ENCODE data around the gene NSD1.
A peak's percentile ranks its signal among the peaks of the same experiment; 100 is the strongest.

DNA sequence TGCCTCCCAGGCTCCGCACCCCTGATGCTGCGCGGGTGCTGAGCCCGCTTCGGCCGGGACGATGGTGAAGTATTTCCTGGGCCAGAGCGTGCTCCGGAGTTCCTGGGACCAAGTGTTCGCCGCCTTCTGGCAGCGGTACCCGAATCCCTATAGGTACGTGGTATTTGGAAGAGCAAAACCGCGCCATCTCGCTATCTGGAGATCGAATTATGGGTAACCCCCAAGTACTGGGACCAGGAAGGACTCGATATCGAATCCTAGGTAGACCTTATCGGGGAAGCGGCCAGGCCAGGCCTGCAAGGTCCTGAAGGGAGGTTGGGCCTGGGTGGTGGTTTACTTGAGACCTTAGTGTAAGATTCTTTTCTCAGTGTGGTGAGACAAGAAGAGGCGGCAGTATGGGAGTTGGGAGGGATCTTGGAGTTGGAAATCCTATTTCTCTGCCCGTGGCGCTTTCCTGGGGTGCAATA, 170.4 kb downstream of the NSD1 start:
- TF ChIP-seq, protein P1, sequence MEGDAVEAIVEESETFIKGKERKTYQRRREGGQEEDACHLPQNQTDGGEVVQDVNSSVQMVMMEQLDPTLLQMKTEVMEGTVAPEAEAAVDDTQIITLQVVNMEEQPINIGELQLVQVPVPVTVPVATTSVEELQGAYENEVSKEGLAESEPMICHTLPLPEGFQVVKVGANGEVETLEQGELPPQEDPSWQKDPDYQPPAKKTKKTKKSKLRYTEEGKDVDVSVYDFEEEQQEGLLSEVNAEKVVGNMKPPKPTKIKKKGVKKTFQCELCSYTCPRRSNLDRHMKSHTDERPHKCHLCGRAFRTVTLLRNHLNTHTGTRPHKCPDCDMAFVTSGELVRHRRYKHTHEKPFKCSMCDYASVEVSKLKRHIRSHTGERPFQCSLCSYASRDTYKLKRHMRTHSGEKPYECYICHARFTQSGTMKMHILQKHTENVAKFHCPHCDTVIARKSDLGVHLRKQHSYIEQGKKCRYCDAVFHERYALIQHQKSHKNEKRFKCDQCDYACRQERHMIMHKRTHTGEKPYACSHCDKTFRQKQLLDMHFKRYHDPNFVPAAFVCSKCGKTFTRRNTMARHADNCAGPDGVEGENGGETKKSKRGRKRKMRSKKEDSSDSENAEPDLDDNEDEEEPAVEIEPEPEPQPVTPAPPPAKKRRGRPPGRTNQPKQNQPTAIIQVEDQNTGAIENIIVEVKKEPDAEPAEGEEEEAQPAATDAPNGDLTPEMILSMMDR (IDR thresholded peaks at IDR 0.05), result no peak
- peak in 1 of 4 donors; percentile 1 for TF ChIP-seq POLR2A (IDR thresholded peaks at IDR 0.05)

Data from esophagus squamous epithelium (tissue), 4 donors.